GM12872 (cell line): ENCODE data around the gene ZBTB2.

Experiments
- CTCF ChIP-seq: IDR thresholded peaks from 3 replicates; pipeline ENCODE4 v1.5.1; 2011; ENCODE audit warnings: low read depth, mild to moderate bottlenecking, low read length, moderate library complexity; ENCODE audit not compliant: insufficient read depth

Gene ZBTB2

GRCh38 chr6:151380848-151381205, 10.5 kb downstream of the ZBTB2 start:
- no peak for TF ChIP-seq CTCF

GRCh38 chr6:151379933-151380847, 11.2 kb downstream of the ZBTB2 start:
- TF ChIP-seq CTCF = no peak

GRCh38 chr6:151377095-151377494, 14.3 kb downstream of the ZBTB2 start:
- no peak for TF ChIP-seq CTCF

GRCh38 chr6:151376440-151376839, 14.9 kb downstream of the ZBTB2 start:
- TF ChIP-seq CTCF = no peak

- no peak for TF ChIP-seq CTCF
These were observed 15.5 kb downstream of the ZBTB2 start for GRCh38 chr6:151375833-151376232.

- TF ChIP-seq CTCF = no peak
These were observed 17.2 kb downstream of the ZBTB2 start for GRCh38 chr6:151374036-151374683.

GRCh38 chr6:151372164-151372563, 19.2 kb downstream of the ZBTB2 start:
- TF ChIP-seq CTCF = no peak
